Erythroblast (primary cell): ENCODE data around the gene DYTN.

Source experiments
- GATA1 ChIP-seq: IDR thresholded peaks from 2 replicates; pipeline ENCODE4 v1.6.1; 2011; ENCODE audit warnings: low read depth, mild to moderate bottlenecking, control low read depth, low read length, moderate library complexity
- POLR2A ChIP-seq: IDR thresholded peaks from 2 replicates; pipeline ENCODE4 v1.6.1; 2011; ENCODE audit warnings: mild to moderate bottlenecking, low read length

GRCh38 chr2:206603243-206603642 is 115.0 kb downstream of the DYTN start:
- TF ChIP-seq POLR2A (no peak), GATA1 (no peak)
